HCT116 (cell line): ENCODE measurements around the gene STAMBPL1. TPM values are rescaled to one million over a fixed set of nuclear protein-coding genes. Genes with fewer than 3 reads are reported as not detected.

ENCODE experiments used
- ATAC-seq: fragments of 200-7000 bp; cut with Tn5 transposase; 2 replicates; pipeline ENCODE4 v1.9.1; 2020; ENCODE audit warnings: mild to moderate bottlenecking, moderate library complexity
- BruUV-seq: library from RNA; stranded (reverse); fragments of 400-500 nt; replicated peaks from 2 replicates; lab custom pipeline; 2021; lab: Mats Ljungman, UMichigan
- CTCF ChIA-PET: fragments of 300-600 bp; sonication (Branson Sonifier 250); formaldehyde crosslinking; loops from one replicate; lab custom pipeline; 2021; ENCODE audit warnings: antibody characterized with exemption; lab: Charles Lee
- POLR2A ChIA-PET: fragments of 300-600, 350-600 bp; sonication (Branson Sonifier 250); formaldehyde crosslinking; loops from one replicate; lab custom pipeline; 2021; ENCODE audit warnings: antibody characterized with exemption; lab: Charles Lee
- RAD21 ChIA-PET, 2 experiments: fragments of 300-600 bp; sonication (Branson Sonifier 250); formaldehyde crosslinking; loops; one replicate each; lab custom pipeline; 2023; ENCODE audit warnings: low total read pairs in 2 of 2; ENCODE audit not compliant: uncharacterized antibody in 2 of 2, unreplicated experiment in 2 of 2, low non-redundant PET in 1 of 2; lab: Charles Lee
- DNase-seq: peaks from one replicate; pipeline ENCODE4 v3.0.0-alpha.2; 2010; ENCODE audit warnings: low read depth, low spot score
- H2AFZ ChIP-seq: fragments of 200-600 bp; shearing (Covaris generic), sonication (generic); 2 replicates; pipeline ENCODE4 v1.6.1; 2017; ENCODE audit warnings: low read depth, mixed run types, mixed read lengths, antibody characterized with exemption, low read length; ENCODE audit not compliant: poor library complexity, severe bottlenecking
- H3K27ac ChIP-seq: 2 replicates; pipeline ENCODE4 v1.5.1; 2012; ENCODE audit warnings: low read depth, low read length
- H3K27me3 ChIP-seq: fragments of 200-600 bp; sonication (generic); 2 replicates; pipeline ENCODE4 v1.6.1; 2016; ENCODE audit warnings: mixed run types, low read length, mixed read lengths; ENCODE audit not compliant: insufficient read depth
- H3K36me3 ChIP-seq, 2 experiments: fragments of 200-500 bp in 1 of 2; fragments of 200-600 bp in 1 of 2; sonication (Bioruptor generic) in 1 of 2; sonication (generic) in 1 of 2; 2 replicates each; pipeline versions ENCODE4 v1.5.1 to v1.6.1; 2014 to 2016; ENCODE audit warnings: low read length in 2 of 2, inconsistent platforms in 1 of 2, mixed read lengths in 1 of 2, mixed run types in 1 of 2; ENCODE audit not compliant: insufficient read depth in 2 of 2, control insufficient read depth in 1 of 2
- H3K4me1 ChIP-seq, 2 experiments: fragments of 200-600 bp in 1 of 2; sonication (generic) in 1 of 2; 2 replicates each; pipeline versions ENCODE4 v1.5.1 to v1.6.1; 2012 to 2017; ENCODE audit warnings: low read length in 2 of 2, inconsistent platforms in 1 of 2, mild to moderate bottlenecking in 1 of 2, mixed read lengths in 1 of 2, mixed run types in 1 of 2, moderate library complexity in 1 of 2; ENCODE audit not compliant: insufficient read depth in 2 of 2, control insufficient read depth in 1 of 2
- H3K4me2 ChIP-seq: fragments of 200-600 bp; sonication (generic); 2 replicates; pipeline ENCODE4 v1.6.1; 2017; ENCODE audit warnings: mixed run types, low read length, mixed read lengths
- H3K4me3 ChIP-seq, 2 experiments: fragments of 200-600 bp in 1 of 2; sonication (generic) in 1 of 2; replicated peaks in 1 of 2; 2 replicates each; pipeline ENCODE4 v1.5.1; 2011 to 2016; ENCODE audit warnings: low read length in 2 of 2, control low read depth in 1 of 2, low read depth in 1 of 2, mild to moderate bottlenecking in 1 of 2, mixed read lengths in 1 of 2, mixed run types in 1 of 2
- H3K79me2 ChIP-seq: fragments of 200-600 bp; sonication (generic); 2 replicates; pipeline ENCODE4 v1.6.1; 2017; ENCODE audit warnings: mild to moderate bottlenecking, mixed run types, low read length, moderate library complexity, mixed read lengths; ENCODE audit not compliant: insufficient read depth
- H3K9ac ChIP-seq: fragments of 200-600 bp; sonication (generic); 2 replicates; pipeline ENCODE4 v1.6.1; 2016; ENCODE audit warnings: low read length, mixed read lengths
- H3K9me2 ChIP-seq: fragments of 200-600 bp; sonication (generic), shearing (Covaris generic); 2 replicates; pipeline ENCODE4 v1.6.1; 2017; ENCODE audit warnings: mixed run types, mild to moderate bottlenecking, moderate library complexity; ENCODE audit not compliant: insufficient read depth
- H3K9me3 ChIP-seq, 2 experiments: fragments of 200-500 bp in 1 of 2; fragments of 200-600 bp in 1 of 2; sonication (Bioruptor generic) in 1 of 2; sonication (generic) in 1 of 2; 2 replicates each; pipeline ENCODE4 v1.6.1; 2014 to 2017; ENCODE audit warnings: low read length in 2 of 2, mixed read lengths in 2 of 2, inconsistent platforms in 1 of 2, low read depth in 1 of 2, mild to moderate bottlenecking in 1 of 2, mixed run types in 1 of 2, moderate library complexity in 1 of 2; ENCODE audit not compliant: control insufficient read depth in 1 of 2, insufficient read depth in 1 of 2
- H4K20me1 ChIP-seq: fragments of 200-600 bp; sonication (generic), shearing (Covaris generic); 2 replicates; pipeline ENCODE4 v1.6.1; 2017; ENCODE audit warnings: mixed run types, mild to moderate bottlenecking, moderate library complexity; ENCODE audit not compliant: insufficient read depth
- CBX3 ChIP-seq: IDR thresholded peaks from 2 replicates; pipeline ENCODE4 v1.6.1; 2012; ENCODE audit warnings: low read depth
- CEBPB ChIP-seq: IDR thresholded peaks from 2 replicates; pipeline ENCODE4 v1.6.1; 2012; ENCODE audit warnings: low read depth
- EZH2 ChIP-seq: fragments of 200-600 bp; sonication (generic); IDR thresholded peaks from 2 replicates; pipeline ENCODE4 v1.6.1; 2017; ENCODE audit warnings: antibody characterized with exemption, mixed run types
- FOSL1 ChIP-seq: IDR thresholded peaks from 2 replicates; pipeline ENCODE4 v1.6.1; 2012; ENCODE audit warnings: low read depth
- POLR2A ChIP-seq: IDR thresholded peaks from 2 replicates; pipeline ENCODE4 v1.7.0; 2011; ENCODE audit warnings: borderline replicate concordance; ENCODE audit not compliant: insufficient read depth, insufficient read length; ENCODE audit errors: extremely low read depth
- POLR2AphosphoS5 ChIP-seq: IDR thresholded peaks from 2 replicates; pipeline ENCODE4 v1.6.1; 2011; ENCODE audit warnings: mild to moderate bottlenecking, low read depth, low read length, moderate library complexity
- RAD21 ChIP-seq: IDR thresholded peaks from 2 replicates; pipeline ENCODE4 v1.6.1; 2012; ENCODE audit warnings: low read depth, mild to moderate bottlenecking
- REST ChIP-seq: IDR thresholded peaks from 2 replicates; pipeline ENCODE4 v1.6.1; 2012; ENCODE audit warnings: low read depth
- SIN3A ChIP-seq: IDR thresholded peaks from 2 replicates; pipeline ENCODE4 v1.6.1; 2012; ENCODE audit warnings: low read depth
- SP1 ChIP-seq: IDR thresholded peaks from 2 replicates; pipeline ENCODE4 v1.6.1; 2012; ENCODE audit warnings: low read depth
- SRF ChIP-seq: IDR thresholded peaks from 2 replicates; pipeline ENCODE4 v1.6.1; 2012; ENCODE audit warnings: low read depth
- TCF7L2 ChIP-seq: IDR thresholded peaks from 2 replicates; pipeline ENCODE4 v1.7.0; 2011; ENCODE audit warnings: borderline replicate concordance, inconsistent platforms; ENCODE audit not compliant: insufficient read depth, insufficient read length; ENCODE audit errors: extremely low read depth
- YY1 ChIP-seq: IDR thresholded peaks from 2 replicates; pipeline ENCODE4 v1.6.1; 2011; ENCODE audit warnings: low read length, low read depth, moderate library complexity, mild to moderate bottlenecking; ENCODE audit not compliant: insufficient replicate concordance; ENCODE audit errors: extremely low read depth
- ZBTB33 ChIP-seq: IDR thresholded peaks from 2 replicates; pipeline ENCODE4 v1.6.1; 2011; ENCODE audit warnings: mild to moderate bottlenecking, low read length, moderate library complexity; ENCODE audit not compliant: insufficient replicate concordance; ENCODE audit errors: extremely low read depth
- ZFX ChIP-seq: fragments of 450-650 bp; IDR thresholded peaks from 2 replicates; pipeline ENCODE4 v1.6.1; 2017
- ZNF274 ChIP-seq: fragments of 200-500 bp; sonication (Bioruptor generic); IDR thresholded peaks from 2 replicates; pipeline ENCODE4 v1.6.1; 2014; ENCODE audit warnings: mild to moderate bottlenecking, low read depth, low read length, inconsistent platforms
- intact Hi-C: fragments of 100-400 bp; cut with micrococcal nuclease; formaldehyde crosslinking; loops from 2 replicates; pipeline ENCODE4 v1.10.0; 2022
- total RNA-seq: library from RNA; stranded (reverse); gene quantifications from one replicate; pipeline ENCODE4 v1.2.1, GENCODE V29; 2021; ENCODE audit not compliant: unreplicated experiment

The STAMBPL1 gene
- total RNA-seq, 1 experiment from 2014 or later, result 11.0 TPM

GRCh38 chr10:88966797-88967196 lies 86.8 kb downstream of the STAMBPL1 start:
- ATAC-seq (no peak), DNase-seq (no peak)
- no TSS peak for BruUV-seq
- H3K4me3 ChIP-seq, result no peak overlapping the region
- TF ChIP-seq REST, result no peak
- TF ChIP-seq POLR2AphosphoS5, result no peak
- no peak for TF ChIP-seq CEBPB
- TF ChIP-seq ZBTB33, result no peak
- no peak for TF ChIP-seq FOSL1
- TF ChIP-seq ZFX, result no peak
- no peak for TF ChIP-seq CBX3
- TF ChIP-seq TCF7L2, result no peak
- no peak for TF ChIP-seq YY1
- TF ChIP-seq RAD21, result no peak
- no peak for TF ChIP-seq POLR2A
- TF ChIP-seq SIN3A, result no peak
- TF ChIP-seq EZH2, result no peak
- TF ChIP-seq ZNF274, result no peak
- no peak for TF ChIP-seq SP1
- no peak for TF ChIP-seq SRF
- no peaks in the 10 kb centered on the region for H3K36me3 ChIP-seq
- H3K4me2 ChIP-seq, result no peak overlapping the region
- no peak overlapping the region for H2AFZ ChIP-seq
- CTCF ChIA-PET, result no interaction called here
- H3K27ac ChIP-seq, result no peak overlapping the region
- no peaks in the 10 kb centered on the region for H3K27me3 ChIP-seq
- H3K4me1 ChIP-seq, result no peaks in the 10 kb centered on the region
- RAD21 ChIA-PET, result no interaction called here
- POLR2A ChIA-PET, result no interaction called here
- no peaks in the 10 kb centered on the region for H3K79me2 ChIP-seq
- H3K9me2 ChIP-seq, result no peaks in the 10 kb centered on the region
- no peaks in the 10 kb centered on the region for H3K9me3 ChIP-seq
- H4K20me1 ChIP-seq, result no peaks in the 10 kb centered on the region
- intact Hi-C loops, result no loop called here
- no peak overlapping the region for H3K9ac ChIP-seq
